Hematopoietic multipotent progenitor cell treated with erythropoietin and hydrocortisone succinate and interleukin-3 and kit ligand, for 17 days (in vitro differentiated cells): Measurements from ENCODE around the gene ZNF683.
"Not testable (repeated sequence)": the region's sequence is repeated elsewhere in the genome, so short reads cannot be mapped to it uniquely, and the experiment has no call there.

Experiments used
- DNase-seq: peaks from one replicate; pipeline ENCODE4 v3.0.0-alpha.2; 2015; ENCODE audit warnings: low spot score

The ZNF683 gene

GRCh38 chr1:26337206-26337535, 35.4 kb downstream of the ZNF683 start:
- DNase-seq, result no peak

GRCh38 chr1:26336477-26337205, 35.9 kb downstream of the ZNF683 start:
- DNase-seq, result peak; percentile 82

- DNase-seq, result no peak
Observed at GRCh38 chr1:26335774-26336476, 36.6 kb downstream of the ZNF683 start.

DNA sequence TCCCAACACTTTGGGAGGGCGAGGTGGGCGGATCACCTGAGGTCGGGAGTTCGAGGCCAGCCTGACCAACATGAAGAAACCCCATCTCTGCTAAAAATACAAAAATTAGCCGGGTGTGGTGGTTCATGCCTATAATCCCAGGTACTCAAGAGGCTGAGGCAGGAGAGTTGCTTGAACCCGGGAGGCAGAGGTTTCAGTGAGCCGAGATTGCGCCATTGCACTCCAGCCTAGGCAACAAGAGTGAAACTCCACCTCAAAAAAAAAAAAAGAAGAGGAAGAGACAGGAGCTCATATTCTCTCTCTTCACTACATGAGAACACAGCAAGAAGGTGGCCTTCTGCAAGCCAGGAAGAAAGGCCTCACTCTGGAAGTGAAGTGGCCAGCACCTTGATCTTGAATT, 39.2 kb downstream of the ZNF683 start:
- DNase-seq, result not testable (repeated sequence)

- DNase-seq, result no peak
Observed at GRCh38 chr1:26330276-26330675, 42.3 kb downstream of the ZNF683 start.

DNA sequence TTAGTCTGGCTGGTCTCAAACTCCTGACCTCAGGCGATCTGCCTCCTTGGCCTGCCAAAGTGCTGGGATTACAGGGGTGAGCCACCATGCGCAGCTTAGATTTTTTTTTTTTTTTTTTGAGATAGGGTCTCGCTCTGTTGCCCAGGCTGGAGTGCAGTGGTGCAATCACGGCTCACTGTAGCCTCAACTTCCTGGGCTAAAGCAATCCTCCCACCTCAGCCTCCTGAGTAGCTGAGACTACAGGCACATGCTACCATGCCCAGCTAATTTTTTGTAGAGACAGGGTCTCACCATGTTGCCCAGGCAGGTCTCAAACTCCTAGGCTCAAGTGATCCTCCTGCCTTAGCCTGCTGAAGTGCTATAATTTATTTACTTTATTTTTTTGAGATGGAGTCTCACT, 43.2 kb downstream of the ZNF683 start:
- not testable (repeated sequence) for DNase-seq

DNA sequence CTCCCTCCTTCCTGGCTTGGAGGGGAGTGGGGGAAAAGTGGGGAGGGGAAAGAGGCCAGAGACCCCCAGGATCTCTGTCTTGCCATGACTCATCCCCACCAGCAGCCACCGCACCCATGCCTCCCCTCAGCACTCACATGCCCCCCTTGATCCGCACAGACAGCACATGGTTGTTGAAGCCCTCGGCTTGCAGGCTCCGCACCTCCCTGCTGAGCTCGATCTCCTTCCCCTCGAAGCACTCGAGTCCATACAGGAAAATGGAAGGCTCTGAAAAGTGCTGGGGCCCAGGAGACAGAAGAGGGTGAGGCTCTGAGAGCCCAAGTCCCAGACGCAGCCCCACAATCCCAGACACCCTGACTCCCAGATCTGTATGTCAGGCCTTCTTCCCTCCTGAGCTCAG, 44.0 kb downstream of the ZNF683 start:
- DNase-seq, result no peak

GRCh38 chr1:26327956-26328362, 44.6 kb downstream of the ZNF683 start:
- DNase-seq, result no peak

DNA sequence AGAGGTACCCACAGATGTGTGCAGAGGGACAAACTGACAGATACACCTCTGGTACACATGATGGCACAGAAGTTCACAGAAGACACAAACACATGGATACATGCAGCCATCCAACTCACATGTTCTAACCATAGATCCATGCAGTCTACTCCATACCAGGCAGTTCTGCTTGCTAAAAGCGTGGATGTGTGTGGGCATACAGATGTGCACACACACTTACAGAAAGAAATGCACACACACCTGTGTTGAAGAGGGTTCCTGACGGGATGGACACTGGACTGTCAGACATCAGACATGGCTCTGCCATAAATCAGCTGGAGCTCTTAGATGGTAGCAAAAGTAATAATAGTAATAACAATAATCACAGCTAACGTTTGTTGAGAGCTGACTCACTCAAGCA, 48.0 kb downstream of the ZNF683 start:
- no peak for DNase-seq

- DNase-seq, result no peak
Observed at GRCh38 chr1:26323382-26323781, 49.2 kb downstream of the ZNF683 start.

DNA sequence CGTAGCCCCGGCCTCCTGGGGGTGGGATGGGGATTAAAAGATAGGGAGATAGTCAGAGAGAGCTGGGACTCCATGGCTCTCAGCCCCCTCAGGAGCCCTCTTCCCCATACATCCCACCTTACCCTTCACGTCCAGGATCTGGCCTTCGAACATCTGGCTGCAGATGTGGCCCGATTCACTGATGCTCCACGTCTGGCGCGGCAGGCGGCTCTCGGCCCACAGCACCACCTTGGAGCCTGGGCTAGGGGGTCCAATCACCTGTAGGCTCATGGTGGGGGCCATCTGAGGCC, 50.6 kb downstream of the ZNF683 start:
- no peak for DNase-seq

- peak; percentile 94 for DNase-seq
Observed at GRCh38 chr1:26321315-26322041, 51.1 kb downstream of the ZNF683 start.

- no peak for DNase-seq
Observed at GRCh38 chr1:26320896-26321295, 51.7 kb downstream of the ZNF683 start.

- DNase-seq, result no peak
Observed at GRCh38 chr1:26318338-26319064, 54.0 kb downstream of the ZNF683 start.

- DNase-seq, result no peak
Observed at GRCh38 chr1:26317612-26318337, 54.8 kb downstream of the ZNF683 start, which contains the start of gene CD52. TSS of gene CD52 (plus strand) at chr1:26317958. CDS start at chr1:26318018, 60 bp downstream.

GRCh38 chr1:26317146-26317545, 55.4 kb downstream of the ZNF683 start:
- DNase-seq, result no peak

DNA sequence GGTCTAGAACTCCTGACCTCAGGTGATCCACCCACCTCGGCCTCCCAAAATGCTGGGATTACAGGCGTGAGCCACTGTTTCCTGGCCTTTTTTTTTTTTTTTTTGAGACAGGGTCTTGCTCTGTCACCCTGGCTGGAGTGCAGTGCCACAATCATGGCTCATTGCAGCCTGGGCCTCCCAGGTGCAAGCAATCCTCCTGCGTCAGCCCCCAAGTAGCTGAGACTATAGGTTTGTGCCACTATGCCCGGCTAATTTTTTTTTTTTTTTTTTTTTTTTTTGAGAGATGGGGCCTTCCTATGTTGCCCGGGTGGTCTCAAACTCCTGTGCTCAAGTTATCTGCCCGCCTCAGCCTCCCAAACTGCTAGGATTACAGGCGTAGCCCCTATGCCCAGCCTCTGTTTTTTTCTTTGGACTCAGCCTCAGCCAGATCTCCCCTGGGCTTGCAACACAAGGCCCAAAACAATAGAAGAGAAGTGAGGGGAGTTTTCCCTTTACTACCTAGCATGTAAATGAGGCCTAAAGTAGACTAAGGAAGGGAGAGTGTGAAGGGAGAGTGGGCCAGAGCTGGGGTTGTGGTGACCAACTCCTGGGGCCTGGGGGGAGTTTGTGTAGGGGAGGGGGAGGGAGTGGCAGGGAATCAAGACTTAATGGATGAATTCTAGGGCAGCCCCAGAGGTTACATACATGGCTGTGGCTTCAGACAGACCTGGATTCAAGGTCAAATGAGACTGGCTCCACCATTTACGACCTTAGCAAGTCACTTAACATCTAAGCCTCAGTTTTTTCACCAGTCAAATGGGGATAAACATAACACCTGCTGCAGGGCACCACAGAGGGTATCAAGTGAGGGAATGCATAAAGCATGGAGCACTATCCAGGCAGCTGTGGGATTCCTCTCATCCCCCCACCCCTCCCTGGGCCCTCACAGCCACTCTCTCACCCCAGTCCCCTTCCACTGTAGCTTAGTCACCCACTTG, 56.4 kb downstream of the ZNF683 start:
- DNase-seq, result no peak

DNA sequence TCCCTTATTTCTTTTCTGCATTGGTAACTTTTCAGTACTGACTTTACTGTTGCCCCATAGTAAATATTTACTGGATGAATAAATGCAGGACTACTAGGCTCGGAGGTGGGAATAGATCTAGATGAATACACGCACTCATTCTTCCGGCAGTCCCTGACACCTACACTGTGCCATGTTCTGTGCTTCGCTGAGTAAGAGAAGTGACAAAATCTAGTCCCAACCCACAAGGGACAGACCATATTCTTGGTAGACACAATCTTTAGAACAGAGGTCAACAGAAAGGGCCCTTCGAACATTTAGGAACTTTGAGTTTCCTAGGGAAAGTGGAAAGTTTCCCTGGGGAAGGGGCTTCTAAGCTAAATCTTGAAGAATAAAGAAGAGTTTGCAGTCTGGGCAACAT, 58.0 kb downstream of the ZNF683 start:
- no peak for DNase-seq
